ENCODE results near the gene MACROD2. TPM values are rescaled to one million over a fixed set of nuclear protein-coding genes. Genes with fewer than 3 reads are reported as not detected.

The MACROD2 gene
- total and polyA plus RNA-seq, 2 donors (not counting 1 experiment from before 2014, with no cell fraction given) = 5.3 to 6.7 TPM

- Mint-ChIP-seq H3K4me1 (peaks cover 55% of the 10 kb centered on the region), H3K9me3 (ENCODE audit: insufficient read depth) (peaks cover 10% of the 10 kb centered on the region), H3K27ac (no peak overlapping the region), H3K4me3 (no peak overlapping the region), H3K27me3 (no peaks in the 10 kb centered on the region)
- H3K36me3 ChIP-seq (replicated peaks in 1 of 2; ENCODE audit: control extremely low read depth in 1 of 2, control insufficient read depth in 1 of 2, extremely low read depth in 1 of 2, insufficient read depth in 2 of 2, low read length in 1 of 2) = no peaks in the 10 kb centered on the region
- H3K4me3 ChIP-seq (ENCODE audit: control extremely low read depth in 1 of 5, extremely low read depth in 1 of 5, insufficient read depth in 1 of 5, low read depth in 2 of 5, low read length in 4 of 5) = no peak overlapping the region
- peaks cover 44 to 47% of the 10 kb centered on the region in 2 donors for H3K4me1 ChIP-seq (ENCODE audit: control insufficient read depth in 2 of 2, insufficient read depth in 2 of 2, low read length in 2 of 2)
- no CpG with 5 or more reads among the region's 2 CpGs for WGBS (ENCODE audit: insufficient coverage)
- H4K20me1 ChIP-seq (ENCODE audit: control insufficient read depth, insufficient read depth, low read length, poor library complexity, severe bottlenecking) = no peaks in the 10 kb centered on the region
- CTCF ChIA-PET = no interaction called here
- H3K27me3 ChIP-seq (replicated peaks in 1 of 4; ENCODE audit: control extremely low read depth in 1 of 4, control insufficient read depth in 3 of 4, insufficient read depth in 4 of 4, low read length in 3 of 4) = no peaks in the 10 kb centered on the region
- ATAC-seq (ENCODE audit: low read depth) (no peak), DNase-seq (no peak)
- POLR2A ChIA-PET = no interaction called here
- H3K4me2 ChIP-seq (replicated peaks; ENCODE audit: low read depth, low read length, poor library complexity, severe bottlenecking) = no peak overlapping the region
- intact Hi-C loops (cut with micrococcal nuclease) = no loop called here
- H3K9me3 ChIP-seq (ENCODE audit: control extremely low read depth in 1 of 3, control insufficient read depth in 2 of 3, insufficient read depth in 1 of 3, low read length in 2 of 3) = peaks cover 5 to 22% (median 21%) of the 10 kb centered on the region in 3 donors
- H3K9ac ChIP-seq (ENCODE audit: low read length) = no peak overlapping the region
- no peak overlapping the region for H3K27ac ChIP-seq (ENCODE audit: low read length in 2 of 2)
- no peak overlapping the region for H2AFZ ChIP-seq (ENCODE audit: insufficient read depth, low read depth, low read length, poor library complexity, severe bottlenecking)
- no peak for TF ChIP-seq EZH2 (IDR thresholded peaks at IDR 0.05; ENCODE audit: borderline replicate concordance, insufficient read depth, low read depth, low read length, poor library complexity, severe bottlenecking)
- TF ChIP-seq, protein P1, sequence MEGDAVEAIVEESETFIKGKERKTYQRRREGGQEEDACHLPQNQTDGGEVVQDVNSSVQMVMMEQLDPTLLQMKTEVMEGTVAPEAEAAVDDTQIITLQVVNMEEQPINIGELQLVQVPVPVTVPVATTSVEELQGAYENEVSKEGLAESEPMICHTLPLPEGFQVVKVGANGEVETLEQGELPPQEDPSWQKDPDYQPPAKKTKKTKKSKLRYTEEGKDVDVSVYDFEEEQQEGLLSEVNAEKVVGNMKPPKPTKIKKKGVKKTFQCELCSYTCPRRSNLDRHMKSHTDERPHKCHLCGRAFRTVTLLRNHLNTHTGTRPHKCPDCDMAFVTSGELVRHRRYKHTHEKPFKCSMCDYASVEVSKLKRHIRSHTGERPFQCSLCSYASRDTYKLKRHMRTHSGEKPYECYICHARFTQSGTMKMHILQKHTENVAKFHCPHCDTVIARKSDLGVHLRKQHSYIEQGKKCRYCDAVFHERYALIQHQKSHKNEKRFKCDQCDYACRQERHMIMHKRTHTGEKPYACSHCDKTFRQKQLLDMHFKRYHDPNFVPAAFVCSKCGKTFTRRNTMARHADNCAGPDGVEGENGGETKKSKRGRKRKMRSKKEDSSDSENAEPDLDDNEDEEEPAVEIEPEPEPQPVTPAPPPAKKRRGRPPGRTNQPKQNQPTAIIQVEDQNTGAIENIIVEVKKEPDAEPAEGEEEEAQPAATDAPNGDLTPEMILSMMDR (IDR thresholded peaks at IDR 0.05) = no peak
- H3K79me2 ChIP-seq (ENCODE audit: control insufficient read depth, insufficient read depth, low read length) = no peaks in the 10 kb centered on the region
Measured at GRCh38 chr20:16030253-16030652, 2034.9 kb downstream of the MACROD2 start.

DNA sequence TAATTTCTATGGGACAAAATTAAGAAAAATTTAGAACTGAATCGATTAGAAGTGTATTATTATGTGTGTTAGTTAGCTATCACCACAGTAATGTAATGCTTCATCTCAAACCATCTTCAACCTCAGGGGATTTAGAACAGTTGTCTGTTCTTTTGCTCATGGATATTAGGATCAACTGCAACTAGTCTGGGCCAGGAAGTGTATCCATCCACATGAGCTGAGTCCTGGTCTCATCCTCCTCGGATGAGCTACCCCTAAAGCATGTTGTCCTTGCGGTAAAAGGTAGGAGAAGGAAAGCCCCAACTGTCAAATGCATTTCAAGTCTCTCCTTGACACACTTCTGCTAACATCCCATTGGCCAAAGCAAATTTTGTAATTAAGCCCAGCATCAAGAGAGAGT, 2040.3 kb downstream of the MACROD2 start:
- Mint-ChIP-seq H3K27ac (no peak overlapping the region), H3K27me3 (no peaks in the 10 kb centered on the region), H3K4me3 (no peak overlapping the region), H3K9me3 (ENCODE audit: insufficient read depth) (peaks cover 2% of the 10 kb centered on the region), H3K4me1 (peaks cover 45% of the 10 kb centered on the region)
- WGBS (ENCODE audit: insufficient coverage) = 100% methylated on average over 2 of the region's 3 CpGs
- H4K20me1 ChIP-seq (ENCODE audit: control insufficient read depth, insufficient read depth, low read length, poor library complexity, severe bottlenecking) = no peaks in the 10 kb centered on the region
- DNase-seq = no peak
- H3K4me2 ChIP-seq (replicated peaks; ENCODE audit: low read depth, low read length, poor library complexity, severe bottlenecking) = no peak overlapping the region
- ChIA-PET POLR2A (no interaction called here), CTCF (no interaction called here)
- no peak overlapping the region for H3K4me3 ChIP-seq (ENCODE audit: control extremely low read depth in 1 of 5, extremely low read depth in 1 of 5, insufficient read depth in 1 of 5, low read depth in 2 of 5, low read length in 4 of 5)
- TF ChIP-seq, protein P1 (IDR thresholded peaks at IDR 0.05) = no peak
- TF ChIP-seq EZH2 (IDR thresholded peaks at IDR 0.05; ENCODE audit: borderline replicate concordance, insufficient read depth, low read depth, low read length, poor library complexity, severe bottlenecking) = no peak
- intact Hi-C loops (cut with micrococcal nuclease) = no loop called here
- H3K27me3 ChIP-seq (replicated peaks in 1 of 4; ENCODE audit: control extremely low read depth in 1 of 4, control insufficient read depth in 3 of 4, insufficient read depth in 4 of 4, low read length in 3 of 4) = no peaks in the 10 kb centered on the region
- no peak overlapping the region for H3K9ac ChIP-seq (ENCODE audit: low read length)
- no peaks in the 10 kb centered on the region for H3K79me2 ChIP-seq (ENCODE audit: control insufficient read depth, insufficient read depth, low read length)
- ATAC-seq (ENCODE audit: low read depth) = no peak
- H3K4me1 ChIP-seq (ENCODE audit: control insufficient read depth in 2 of 2, insufficient read depth in 2 of 2, low read length in 2 of 2) = peaks cover 16 to 29% of the 10 kb centered on the region in 2 donors
- H3K36me3 ChIP-seq (replicated peaks in 1 of 2; ENCODE audit: control extremely low read depth in 1 of 2, control insufficient read depth in 1 of 2, extremely low read depth in 1 of 2, insufficient read depth in 2 of 2, low read length in 1 of 2) = no peaks in the 10 kb centered on the region
- H2AFZ ChIP-seq (ENCODE audit: insufficient read depth, low read depth, low read length, poor library complexity, severe bottlenecking) = no peak overlapping the region
- H3K9me3 ChIP-seq (ENCODE audit: control extremely low read depth in 1 of 3, control insufficient read depth in 2 of 3, insufficient read depth in 1 of 3, low read length in 2 of 3) = peaks cover 0 to 3% (median 0%) of the 10 kb centered on the region in 3 donors
- no peak overlapping the region for H3K27ac ChIP-seq (ENCODE audit: low read length in 2 of 2)
